H1 (cell line): ENCODE results near the gene ZNF768. TPM values are rescaled to one million over a fixed set of nuclear protein-coding genes. Genes with fewer than 3 reads are reported as not detected.

Source experiments
- ASH2L ChIP-seq: fragments of 200-600, 300-600 bp; sonication (generic); IDR thresholded peaks from one replicate; pipeline ENCODE4 v1.7.1; 2017; ENCODE audit warnings: low read length
- EGR1 ChIP-seq: IDR thresholded peaks from 2 replicates; pipeline ENCODE4 v1.6.1; 2011; ENCODE audit warnings: low read depth, low read length, borderline replicate concordance
- SP2 ChIP-seq: IDR thresholded peaks from 2 replicates; pipeline ENCODE4 v1.6.1; 2012; ENCODE audit warnings: mild to moderate bottlenecking, low read length, inconsistent platforms
- polyA plus RNA-seq, 7 experiments: library from polyadenylated mRNA; depleted of rRNA in 3 of 7; stranded (reverse) in 5 of 7; unstranded in 2 of 7; fragments of >200 nt in 5 of 7; fragments of 200-250 nt in 2 of 7; gene quantifications; 1 replicate in 5 of 7; 2 replicates in 1 of 7; 4 replicates in 1 of 7; pipeline versions ENCODE4 v1.2.1 to v1.2.3, GENCODE V29; 2011 to 2013; ENCODE audit warnings: missing spikeins in 2 of 7, mixed read lengths in 2 of 7
- total RNA-seq: library from RNA; stranded (reverse); fragmentation: NEBNext Ultra II Directional; extraction: Animal tissue kit (Norgen Biotek cat#: 25700); gene quantifications from 2 replicates; pipeline ENCODE4 v1.2.1, GENCODE V29; 2021
- TF ChIP-seq, protein P1 (sequence below): IDR thresholded peaks from 2 replicates; pipeline ENCODE4 v1.6.1; 2012; ENCODE audit warnings: inconsistent platforms
- TF ChIP-seq, protein P2 (sequence below): IDR thresholded peaks from 2 replicates; pipeline ENCODE4 v1.6.1; 2012; ENCODE audit warnings: low read length, inconsistent platforms

The ZNF768 gene
- total and polyA plus RNA-seq, 2 of the 8 experiments (the other 6 are each of a cell fraction or from before 2014, with no cell fraction given): 36.1 to 47.7 TPM

DNA sequence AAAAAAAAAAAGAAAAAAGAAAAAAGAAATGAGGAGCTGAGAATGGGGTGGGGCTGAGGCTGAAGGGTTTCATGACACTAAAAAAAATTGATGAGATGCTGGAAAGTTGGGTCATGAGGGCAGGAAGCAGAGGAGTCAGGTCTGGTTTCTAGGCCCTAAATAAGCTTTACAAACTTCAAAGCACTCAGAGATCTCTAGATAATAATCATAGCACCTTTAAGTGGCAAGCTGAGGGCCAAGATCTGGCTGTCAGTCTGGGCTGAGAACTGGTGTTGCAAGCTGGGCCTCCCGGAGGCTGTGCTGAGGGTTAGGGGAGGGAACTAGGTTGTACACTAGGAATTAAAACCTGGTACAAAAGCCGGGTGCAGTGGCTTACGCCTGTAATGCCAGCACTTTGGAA, 25.4 kb upstream of the ZNF768 start (continued):
- TF ChIP-seq, protein P1, sequence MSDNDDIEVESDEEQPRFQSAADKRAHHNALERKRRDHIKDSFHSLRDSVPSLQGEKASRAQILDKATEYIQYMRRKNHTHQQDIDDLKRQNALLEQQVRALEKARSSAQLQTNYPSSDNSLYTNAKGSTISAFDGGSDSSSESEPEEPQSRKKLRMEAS: no peak
- no peak for TF ChIP-seq ASH2L
- TF ChIP-seq, protein P2, sequence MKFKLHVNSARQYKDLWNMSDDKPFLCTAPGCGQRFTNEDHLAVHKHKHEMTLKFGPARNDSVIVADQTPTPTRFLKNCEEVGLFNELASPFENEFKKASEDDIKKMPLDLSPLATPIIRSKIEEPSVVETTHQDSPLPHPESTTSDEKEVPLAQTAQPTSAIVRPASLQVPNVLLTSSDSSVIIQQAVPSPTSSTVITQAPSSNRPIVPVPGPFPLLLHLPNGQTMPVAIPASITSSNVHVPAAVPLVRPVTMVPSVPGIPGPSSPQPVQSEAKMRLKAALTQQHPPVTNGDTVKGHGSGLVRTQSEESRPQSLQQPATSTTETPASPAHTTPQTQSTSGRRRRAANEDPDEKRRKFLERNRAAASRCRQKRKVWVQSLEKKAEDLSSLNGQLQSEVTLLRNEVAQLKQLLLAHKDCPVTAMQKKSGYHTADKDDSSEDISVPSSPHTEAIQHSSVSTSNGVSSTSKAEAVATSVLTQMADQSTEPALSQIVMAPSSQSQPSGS: no peak
- no peak for TF ChIP-seq SP2
- TF ChIP-seq EGR1: no peak
